Ovary (tissue), 3 donors: Measurements from ENCODE around the gene NOXO1.
"Not testable (repeated sequence)": the region's sequence is repeated elsewhere in the genome, so short reads cannot be mapped to it uniquely, and the experiment has no call there.

Source experiments
- EP300 ChIP-seq: sonication (generic); formaldehyde crosslinking; IDR thresholded peaks from one replicate; pipeline ENCODE4 v1.6.1; 2017; ENCODE audit warnings: antibody characterized with exemption
- TF ChIP-seq, protein P1 (sequence below), 3 donors: fragments of 450-650 bp in 2 of 3; fragments of 200-600 bp in 1 of 3; IDR thresholded peaks; one replicate each; pipeline versions ENCODE4 v1.5.1 to v1.8.0; 2016 to 2022; ENCODE audit warnings: antibody characterized with exemption in 3 of 3, mild to moderate bottlenecking in 1 of 3
- donor health status: DM: no; HTN: no; CAD: no.

DNA sequence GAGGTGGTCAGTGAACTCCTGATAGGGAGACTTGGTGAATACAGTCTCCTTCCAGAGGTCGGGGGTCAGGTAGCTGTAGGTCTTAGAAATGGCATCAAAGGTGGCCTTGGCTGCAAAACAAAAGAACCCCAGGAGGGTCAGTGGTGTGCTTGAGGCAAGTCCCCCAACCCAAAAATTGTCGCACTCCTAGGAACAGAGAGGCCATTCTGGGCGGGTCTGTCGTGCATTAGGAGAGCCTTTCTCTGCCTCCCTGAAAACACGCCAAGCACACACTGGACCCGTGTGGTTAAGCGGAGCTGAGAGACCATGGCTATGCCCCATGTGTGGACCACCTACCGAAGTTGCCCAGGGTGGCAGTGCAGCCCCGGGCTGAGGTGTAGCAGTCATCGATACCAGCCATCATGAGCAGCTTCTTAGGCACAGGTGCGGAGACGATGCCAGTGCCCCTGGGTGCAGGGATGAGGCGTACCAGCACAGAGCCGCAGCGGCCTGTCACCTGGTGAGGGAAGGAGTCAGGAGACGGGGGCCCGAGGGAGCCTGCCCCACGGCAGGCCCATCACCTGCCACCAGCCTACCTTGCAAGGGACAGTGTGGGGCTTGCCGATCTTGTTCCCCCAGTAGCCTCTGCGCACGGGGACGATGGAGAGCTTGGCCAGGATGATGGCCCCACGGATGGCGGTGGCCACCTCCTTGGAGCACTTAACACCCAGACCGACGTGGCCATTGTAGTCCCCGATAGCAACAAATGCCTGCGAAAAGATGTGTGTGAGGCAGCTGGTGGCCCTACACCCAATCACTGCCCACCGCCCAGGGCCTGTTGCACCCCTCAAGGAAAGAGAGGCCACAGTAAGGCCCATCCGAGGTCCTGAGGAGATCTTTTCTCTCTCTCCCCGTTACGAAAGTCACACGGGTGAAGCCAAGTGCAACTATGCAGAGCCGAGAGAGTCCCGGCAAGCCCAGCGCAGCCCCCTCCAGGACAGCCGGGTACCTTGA is 18.8 kb downstream of the NOXO1 start:
- TF ChIP-seq, protein P1, sequence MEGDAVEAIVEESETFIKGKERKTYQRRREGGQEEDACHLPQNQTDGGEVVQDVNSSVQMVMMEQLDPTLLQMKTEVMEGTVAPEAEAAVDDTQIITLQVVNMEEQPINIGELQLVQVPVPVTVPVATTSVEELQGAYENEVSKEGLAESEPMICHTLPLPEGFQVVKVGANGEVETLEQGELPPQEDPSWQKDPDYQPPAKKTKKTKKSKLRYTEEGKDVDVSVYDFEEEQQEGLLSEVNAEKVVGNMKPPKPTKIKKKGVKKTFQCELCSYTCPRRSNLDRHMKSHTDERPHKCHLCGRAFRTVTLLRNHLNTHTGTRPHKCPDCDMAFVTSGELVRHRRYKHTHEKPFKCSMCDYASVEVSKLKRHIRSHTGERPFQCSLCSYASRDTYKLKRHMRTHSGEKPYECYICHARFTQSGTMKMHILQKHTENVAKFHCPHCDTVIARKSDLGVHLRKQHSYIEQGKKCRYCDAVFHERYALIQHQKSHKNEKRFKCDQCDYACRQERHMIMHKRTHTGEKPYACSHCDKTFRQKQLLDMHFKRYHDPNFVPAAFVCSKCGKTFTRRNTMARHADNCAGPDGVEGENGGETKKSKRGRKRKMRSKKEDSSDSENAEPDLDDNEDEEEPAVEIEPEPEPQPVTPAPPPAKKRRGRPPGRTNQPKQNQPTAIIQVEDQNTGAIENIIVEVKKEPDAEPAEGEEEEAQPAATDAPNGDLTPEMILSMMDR (IDR thresholded peaks at IDR 0.05) = not testable (repeated sequence)
- TF ChIP-seq EP300 = not testable (repeated sequence)
